SK-N-SH treated with all-trans-retinoic acid at 6 μM for 48 hours (cell line): ENCODE measurements around the gene SLAMF8.

Experiments
- CREB5 ChIP-seq: fragments of 250-450 bp; sonication (Bioruptor Pico); IDR thresholded peaks from 2 replicates; pipeline ENCODE4 v1.5.1; 2020; ENCODE audit warnings: low read depth, mild to moderate bottlenecking, moderate library complexity
- CSDC2 ChIP-seq: fragments of 250-450 bp; sonication (Bioruptor Pico); IDR thresholded peaks from 2 replicates; pipeline ENCODE4 v1.5.0; 2020; ENCODE audit warnings: mild to moderate bottlenecking, moderate library complexity
- ESRRG ChIP-seq: fragments of 250-450 bp; sonication (Bioruptor Pico); IDR thresholded peaks from 2 replicates; pipeline ENCODE4 v1.6.1; 2021; ENCODE audit warnings: mild to moderate bottlenecking
- PATZ1 ChIP-seq: fragments of 250-450 bp; sonication (Bioruptor Pico); IDR thresholded peaks from 2 replicates; pipeline ENCODE4 v1.8.0; 2020; ENCODE audit warnings: mild to moderate bottlenecking, moderate library complexity, borderline replicate concordance
- POU6F1 ChIP-seq: fragments of 250-450 bp; sonication (Bioruptor Pico); IDR thresholded peaks from 2 replicates; pipeline ENCODE4 v1.8.0; 2021; ENCODE audit warnings: low read depth, mild to moderate bottlenecking, moderate library complexity, borderline replicate concordance
- SNAI2 ChIP-seq: fragments of 250-450 bp; sonication (Bioruptor Pico); IDR thresholded peaks from 2 replicates; pipeline ENCODE4 v1.5.0; 2020; ENCODE audit warnings: mild to moderate bottlenecking, moderate library complexity
- ZFP30 ChIP-seq: fragments of 450-650 bp; formaldehyde crosslinking; IDR thresholded peaks from 2 replicates; pipeline ENCODE4 v1.5.0; 2022; ENCODE audit warnings: mild to moderate bottlenecking, moderate library complexity
- ZNF70 ChIP-seq: fragments of 450-650 bp; formaldehyde crosslinking; IDR thresholded peaks from 2 replicates; pipeline ENCODE4 v1.5.0; 2020; ENCODE audit warnings: mild to moderate bottlenecking, moderate library complexity

DNA sequence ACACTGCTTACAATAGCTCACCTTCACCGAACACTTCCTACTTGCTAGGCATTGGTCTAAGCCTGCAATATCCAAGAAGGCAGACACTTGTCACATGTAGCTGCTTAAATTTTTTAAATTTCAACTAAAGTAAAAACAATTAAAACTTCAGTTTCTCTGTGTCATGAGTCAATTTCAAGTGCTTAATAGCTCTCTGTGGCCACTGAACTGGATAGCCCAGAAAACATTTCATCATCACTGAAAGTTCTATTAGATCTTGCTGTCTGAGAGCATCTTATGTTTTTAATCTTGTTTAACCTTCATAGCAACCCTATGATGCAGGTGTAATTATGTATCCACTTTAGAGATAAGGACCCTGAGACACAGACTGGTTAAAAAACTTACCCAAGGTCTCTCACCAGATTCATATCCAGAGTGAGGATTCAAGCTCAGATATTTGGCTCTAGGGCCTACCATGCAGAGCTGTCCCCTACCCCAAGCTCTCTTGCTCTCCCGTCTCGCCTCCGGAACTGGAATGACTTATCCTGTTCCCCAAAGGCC lies 27.2 kb upstream of the SLAMF8 start:
- TF ChIP-seq PATZ1 (CRISPR knock-in tag) (no peak), POU6F1 (CRISPR knock-in tag) (no peak), CREB5 (CRISPR knock-in tag) (no peak), ZFP30 (CRISPR knock-in tag) (no peak), SNAI2 (no peak), ZNF70 (CRISPR knock-in tag) (no peak), ESRRG (CRISPR knock-in tag) (no peak), CSDC2 (CRISPR knock-in tag) (no peak)
